GM12878 (cell line): ENCODE measurements around the gene SERPINE1.

Experiments
- CBFB ChIP-seq: IDR thresholded peaks from 2 replicates; pipeline ENCODE4 v1.6.1; 2016; ENCODE audit warnings: antibody characterized with exemption, low read depth
- FOS ChIP-seq: IDR thresholded peaks from 3 replicates; pipeline ENCODE4 v1.6.1; 2011; ENCODE audit warnings: borderline replicate concordance; ENCODE audit not compliant: insufficient read length; ENCODE audit errors: extremely low read depth
- GATAD2B ChIP-seq: fragments of 450-650 bp; conservative IDR thresholded peaks from 2 replicates; pipeline ENCODE4 v1.6.1; 2017; ENCODE audit warnings: low read depth, mild to moderate bottlenecking, moderate library complexity
- KDM1A ChIP-seq: fragments of 200-600 bp; sonication (generic); IDR thresholded peaks from 2 replicates; pipeline ENCODE4 v1.6.1; 2016; ENCODE audit warnings: borderline replicate concordance
- MTA3 ChIP-seq: IDR thresholded peaks from 2 replicates; pipeline ENCODE4 v1.6.1; 2012; ENCODE audit warnings: low read length, inconsistent platforms, borderline replicate concordance
- PAX8 ChIP-seq: fragments of 450-650 bp; IDR thresholded peaks from 2 replicates; pipeline ENCODE4 v1.6.1; 2017; ENCODE audit warnings: mild to moderate bottlenecking, moderate library complexity
- SPI1 ChIP-seq: IDR thresholded peaks from 2 replicates; pipeline ENCODE4 v1.6.1; 2011; ENCODE audit warnings: low read depth, mild to moderate bottlenecking, low read length, moderate library complexity, borderline replicate concordance; ENCODE audit not compliant: insufficient read depth
- SUZ12 ChIP-seq: fragments of 200-600 bp; sonication (generic); IDR thresholded peaks from one replicate; pipeline ENCODE4 v1.6.1; 2018; ENCODE audit warnings: antibody characterized with exemption, mild to moderate bottlenecking; ENCODE audit not compliant: unreplicated experiment
- TBL1XR1 ChIP-seq: IDR thresholded peaks from 2 replicates; pipeline ENCODE4 v1.6.1; 2012; ENCODE audit warnings: low read depth, low read length, improper control_type of control experiment
- YY1 ChIP-seq: IDR thresholded peaks from 2 replicates; pipeline ENCODE4 v1.6.1; 2011; ENCODE audit warnings: low read depth, mild to moderate bottlenecking, low read length

- TF ChIP-seq FOS (no peak), PAX8 (no peak), CBFB (no peak), TBL1XR1 (no peak), GATAD2B (no peak), KDM1A (no peak), MTA3 (no peak), SUZ12 (no peak), YY1 (no peak), SPI1 (no peak)
These were observed 45.5 kb upstream of the SERPINE1 start for GRCh38 chr7:101081432-101081831.
